Glutamatergic neuron (in vitro differentiated cells): ENCODE results near the gene MPHOSPH8. TPM values are rescaled to one million over a fixed set of nuclear protein-coding genes. Genes with fewer than 3 reads are reported as not detected.

ENCODE experiments used
- DNase-seq: peaks from one replicate; pipeline ENCODE4 v3.0.0; 2022
- H3K27ac Mint-ChIP-seq: one replicate; pipeline ENCODE4 v1.8.0; 2020; ENCODE audit warnings: mild to moderate bottlenecking, mixed read lengths, inconsistent platforms; ENCODE audit not compliant: unreplicated experiment
- H3K27me3 Mint-ChIP-seq: one replicate; pipeline ENCODE4 v1.8.0; 2020; ENCODE audit warnings: mild to moderate bottlenecking, moderate library complexity, mixed read lengths, inconsistent platforms; ENCODE audit not compliant: unreplicated experiment
- H3K36me3 Mint-ChIP-seq: one replicate; pipeline ENCODE4 v1.8.0; 2020; ENCODE audit warnings: mild to moderate bottlenecking, mixed read lengths, inconsistent platforms; ENCODE audit not compliant: unreplicated experiment
- H3K4me1 Mint-ChIP-seq: one replicate; pipeline ENCODE4 v1.8.0; 2020; ENCODE audit warnings: mild to moderate bottlenecking, low read depth, mixed read lengths, inconsistent platforms; ENCODE audit not compliant: unreplicated experiment
- H3K4me3 Mint-ChIP-seq: one replicate; pipeline ENCODE4 v1.8.0; 2020; ENCODE audit warnings: mild to moderate bottlenecking, mixed read lengths, inconsistent platforms; ENCODE audit not compliant: unreplicated experiment
- H3K9me3 Mint-ChIP-seq: one replicate; pipeline ENCODE4 v1.8.0; 2020; ENCODE audit warnings: mild to moderate bottlenecking, moderate library complexity, mixed read lengths, inconsistent platforms; ENCODE audit not compliant: unreplicated experiment
- long read RNA-seq: library from polyadenylated mRNA; unstranded; transcript quantifications from one replicate; pipeline ENCODE4 v2.0.0, GENCODE V29; 2020; ENCODE audit not compliant: unreplicated experiment
- total RNA-seq: library from RNA; stranded (reverse); fragmentation: NEBNext Ultra II Directional; extraction: Animal tissue kit (Norgen Biotek cat#: 25700); gene quantifications from one replicate; pipeline ENCODE4 v1.2.1, GENCODE V29; 2021; ENCODE audit not compliant: unreplicated experiment
- TF ChIP-seq, protein P1 (sequence below): fragments of 200-600 bp; sonication (generic); IDR thresholded peaks from one replicate; pipeline ENCODE4 v1.5.0; 2021; ENCODE audit not compliant: partially characterized antibody, unreplicated experiment

Gene MPHOSPH8, protein sequence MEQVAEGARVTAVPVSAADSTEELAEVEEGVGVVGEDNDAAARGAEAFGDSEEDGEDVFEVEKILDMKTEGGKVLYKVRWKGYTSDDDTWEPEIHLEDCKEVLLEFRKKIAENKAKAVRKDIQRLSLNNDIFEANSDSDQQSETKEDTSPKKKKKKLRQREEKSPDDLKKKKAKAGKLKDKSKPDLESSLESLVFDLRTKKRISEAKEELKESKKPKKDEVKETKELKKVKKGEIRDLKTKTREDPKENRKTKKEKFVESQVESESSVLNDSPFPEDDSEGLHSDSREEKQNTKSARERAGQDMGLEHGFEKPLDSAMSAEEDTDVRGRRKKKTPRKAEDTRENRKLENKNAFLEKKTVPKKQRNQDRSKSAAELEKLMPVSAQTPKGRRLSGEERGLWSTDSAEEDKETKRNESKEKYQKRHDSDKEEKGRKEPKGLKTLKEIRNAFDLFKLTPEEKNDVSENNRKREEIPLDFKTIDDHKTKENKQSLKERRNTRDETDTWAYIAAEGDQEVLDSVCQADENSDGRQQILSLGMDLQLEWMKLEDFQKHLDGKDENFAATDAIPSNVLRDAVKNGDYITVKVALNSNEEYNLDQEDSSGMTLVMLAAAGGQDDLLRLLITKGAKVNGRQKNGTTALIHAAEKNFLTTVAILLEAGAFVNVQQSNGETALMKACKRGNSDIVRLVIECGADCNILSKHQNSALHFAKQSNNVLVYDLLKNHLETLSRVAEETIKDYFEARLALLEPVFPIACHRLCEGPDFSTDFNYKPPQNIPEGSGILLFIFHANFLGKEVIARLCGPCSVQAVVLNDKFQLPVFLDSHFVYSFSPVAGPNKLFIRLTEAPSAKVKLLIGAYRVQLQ
- total RNA-seq: 31.8 TPM
- long read RNA-seq, partial matches to known transcripts: 22 of 27 reads
- long read RNA-seq, other reads (novel, unspliced or antisense): 4 of 27 reads

DNA sequence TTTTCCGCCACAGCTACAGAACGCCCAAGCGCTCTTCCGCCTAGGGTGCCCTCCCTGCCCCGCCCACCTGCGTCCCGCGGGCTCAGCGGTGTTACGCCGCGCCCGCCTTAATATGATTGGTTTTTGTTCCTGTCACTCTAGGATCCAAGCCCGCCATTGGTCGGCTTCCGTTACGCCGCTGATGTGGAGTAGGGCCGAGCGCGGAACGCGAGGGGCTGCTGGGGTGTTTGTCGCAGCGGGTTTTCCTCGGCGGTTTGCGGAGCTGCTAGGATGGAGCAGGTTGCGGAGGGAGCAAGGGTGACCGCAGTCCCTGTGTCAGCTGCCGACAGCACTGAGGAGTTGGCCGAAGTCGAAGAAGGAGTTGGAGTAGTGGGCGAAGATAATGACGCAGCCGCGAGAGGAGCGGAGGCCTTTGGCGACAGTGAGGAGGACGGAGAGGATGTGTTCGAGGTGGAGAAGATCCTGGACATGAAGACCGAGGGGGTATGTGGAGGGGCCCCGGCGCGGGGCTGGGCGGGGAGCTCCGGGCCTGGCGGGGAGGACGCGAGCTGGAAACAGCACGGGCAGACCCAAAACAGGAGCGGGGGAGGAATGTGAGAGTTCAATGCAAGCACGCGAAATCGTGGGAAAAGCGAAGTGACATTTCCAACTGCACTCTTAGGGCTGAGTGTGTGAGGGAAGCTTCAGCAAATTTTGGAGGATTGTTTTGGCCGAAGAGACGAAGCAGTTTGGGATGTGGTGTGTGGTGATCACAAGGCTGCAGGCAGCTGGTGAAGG lies at the start of gene MPHOSPH8:
TSS of gene MPHOSPH8 (plus strand) at position 181 of the 777 bp plus-strand sequence. CDS start at position 271, 90 bp downstream.
- H3K4me3 Mint-ChIP-seq: peak within 1 kb of the TSS; percentile 98
- peaks cover 3% of the 10 kb centered on the region for H3K27me3 Mint-ChIP-seq
- peaks cover 6% of the 10 kb centered on the region for H3K36me3 Mint-ChIP-seq
- peak; percentile 94 for DNase-seq
- H3K27ac Mint-ChIP-seq: peak within 1 kb of the TSS; percentile 97
- no peaks in the 10 kb centered on the region for H3K4me1 Mint-ChIP-seq
- TF ChIP-seq, protein P1, sequence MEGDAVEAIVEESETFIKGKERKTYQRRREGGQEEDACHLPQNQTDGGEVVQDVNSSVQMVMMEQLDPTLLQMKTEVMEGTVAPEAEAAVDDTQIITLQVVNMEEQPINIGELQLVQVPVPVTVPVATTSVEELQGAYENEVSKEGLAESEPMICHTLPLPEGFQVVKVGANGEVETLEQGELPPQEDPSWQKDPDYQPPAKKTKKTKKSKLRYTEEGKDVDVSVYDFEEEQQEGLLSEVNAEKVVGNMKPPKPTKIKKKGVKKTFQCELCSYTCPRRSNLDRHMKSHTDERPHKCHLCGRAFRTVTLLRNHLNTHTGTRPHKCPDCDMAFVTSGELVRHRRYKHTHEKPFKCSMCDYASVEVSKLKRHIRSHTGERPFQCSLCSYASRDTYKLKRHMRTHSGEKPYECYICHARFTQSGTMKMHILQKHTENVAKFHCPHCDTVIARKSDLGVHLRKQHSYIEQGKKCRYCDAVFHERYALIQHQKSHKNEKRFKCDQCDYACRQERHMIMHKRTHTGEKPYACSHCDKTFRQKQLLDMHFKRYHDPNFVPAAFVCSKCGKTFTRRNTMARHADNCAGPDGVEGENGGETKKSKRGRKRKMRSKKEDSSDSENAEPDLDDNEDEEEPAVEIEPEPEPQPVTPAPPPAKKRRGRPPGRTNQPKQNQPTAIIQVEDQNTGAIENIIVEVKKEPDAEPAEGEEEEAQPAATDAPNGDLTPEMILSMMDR: no peak
- peaks cover 12% of the 10 kb centered on the region for H3K9me3 Mint-ChIP-seq

DNA sequence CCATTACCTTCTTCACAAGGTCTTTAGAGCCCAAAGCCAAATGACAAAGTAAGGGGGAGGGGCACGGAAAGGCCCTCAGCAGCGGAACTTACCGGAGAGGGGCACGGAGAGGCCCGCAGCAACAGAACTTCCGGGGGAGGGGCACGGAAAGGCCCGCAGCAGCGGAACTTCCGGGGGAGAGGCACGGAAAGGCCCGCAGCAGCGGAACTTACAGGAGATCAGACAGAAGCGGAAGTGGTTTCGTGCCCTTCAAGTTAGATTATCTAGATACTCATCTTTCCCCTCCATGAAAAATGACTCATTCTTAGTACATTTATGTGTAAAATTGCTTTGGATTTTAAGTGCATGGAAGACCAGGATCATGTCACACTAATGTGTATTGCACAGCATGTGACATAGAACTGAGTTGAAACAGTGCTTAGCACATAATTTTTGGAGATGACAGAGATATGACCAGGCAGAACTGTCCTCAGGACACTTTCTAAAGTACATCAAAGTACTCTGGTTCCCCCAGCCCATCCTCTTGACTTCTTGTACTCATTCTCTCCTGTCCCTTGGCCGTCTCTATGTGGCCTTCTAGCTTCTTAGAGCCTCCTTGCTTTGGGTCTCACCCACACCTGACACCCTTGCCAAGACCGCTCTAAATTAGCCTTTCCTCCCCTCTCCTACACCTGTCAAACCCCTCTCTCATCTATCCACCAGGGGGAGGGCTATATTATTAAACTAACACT lies 46.4 kb upstream of the MPHOSPH8 start:
- TF ChIP-seq, protein P1: no peak
- H3K4me3 Mint-ChIP-seq: no peak overlapping the region
- peaks cover 7% of the 10 kb centered on the region for H3K27me3 Mint-ChIP-seq
- no peaks in the 10 kb centered on the region for H3K4me1 Mint-ChIP-seq
- H3K9me3 Mint-ChIP-seq: peaks cover 3% of the 10 kb centered on the region
- DNase-seq: no peak
- no peaks in the 10 kb centered on the region for H3K36me3 Mint-ChIP-seq
- H3K27ac Mint-ChIP-seq: no peak overlapping the region

DNA sequence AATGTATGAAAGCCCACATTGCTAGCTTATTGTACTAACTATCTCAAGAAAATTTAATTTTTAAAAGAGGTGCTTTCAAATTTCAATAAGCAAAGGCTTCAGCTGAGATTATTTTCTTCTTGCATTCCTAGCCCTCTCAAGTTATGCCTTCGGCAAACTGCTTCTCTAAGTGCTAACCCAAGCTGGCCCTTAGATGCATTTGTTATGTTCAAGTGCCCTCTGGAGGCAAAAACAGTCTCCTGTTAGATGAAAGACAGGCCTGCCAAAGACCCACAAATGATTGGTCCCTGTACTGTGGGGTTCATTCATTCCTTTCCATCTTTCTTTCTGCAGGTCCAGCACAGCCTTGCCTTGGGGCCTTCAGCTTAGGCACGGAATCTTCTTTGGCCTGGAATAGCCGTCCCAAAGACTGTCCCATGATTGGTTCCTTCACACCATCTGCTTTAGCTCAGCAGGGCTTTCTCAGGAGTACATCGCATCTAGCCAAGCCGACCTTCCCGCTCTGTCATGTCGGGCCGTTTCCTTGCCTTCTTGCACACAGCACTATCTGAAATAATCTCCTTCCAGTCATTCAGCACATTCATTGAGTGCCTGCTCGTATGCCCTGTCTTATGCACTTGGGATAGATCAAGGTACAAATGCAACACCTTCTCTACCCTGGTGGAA lies 45.7 kb upstream of the MPHOSPH8 start:
- H3K4me3 Mint-ChIP-seq: no peak overlapping the region
- H3K27me3 Mint-ChIP-seq: peaks cover 6% of the 10 kb centered on the region
- TF ChIP-seq, protein P1: no peak
- H3K4me1 Mint-ChIP-seq: no peaks in the 10 kb centered on the region
- no peak overlapping the region for H3K27ac Mint-ChIP-seq
- no peaks in the 10 kb centered on the region for H3K36me3 Mint-ChIP-seq
- no peak for DNase-seq
- H3K9me3 Mint-ChIP-seq: peaks cover 3% of the 10 kb centered on the region

DNA sequence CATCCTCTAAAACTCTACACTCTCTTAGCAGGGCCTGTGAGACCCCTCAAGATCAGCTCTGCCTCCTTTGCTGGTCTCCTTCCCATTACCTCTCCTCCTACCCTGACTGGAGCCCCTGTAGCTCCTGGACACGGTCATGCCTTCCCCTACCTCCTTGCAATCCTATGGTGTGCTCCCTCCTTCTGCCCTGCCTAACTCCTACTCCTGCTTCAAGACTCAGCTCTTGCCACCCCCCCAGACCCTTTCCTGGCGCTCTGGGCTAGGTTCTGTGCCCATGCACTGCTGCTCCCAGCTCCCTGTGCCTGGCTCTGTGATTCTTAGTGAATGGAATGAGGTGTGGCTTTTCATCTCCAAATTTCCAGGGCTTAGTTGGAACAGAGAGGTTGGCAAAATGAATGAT lies 44.1 kb upstream of the MPHOSPH8 start:
- H3K27me3 Mint-ChIP-seq: peaks cover 3% of the 10 kb centered on the region
- peaks cover 3% of the 10 kb centered on the region for H3K9me3 Mint-ChIP-seq
- H3K27ac Mint-ChIP-seq: no peak overlapping the region
- DNase-seq: no peak
- no peaks in the 10 kb centered on the region for H3K36me3 Mint-ChIP-seq
- TF ChIP-seq, protein P1: no peak
- H3K4me3 Mint-ChIP-seq: no peak overlapping the region
- H3K4me1 Mint-ChIP-seq: no peaks in the 10 kb centered on the region
